NCI-H1092 (cell line): ENCODE measurements around the gene AOPEP.

Experiments
- DNase-seq: peaks from one replicate; lab custom pipeline; 2025; lab: John Stamatoyannopoulos, UW

AOPEP gene

DNA sequence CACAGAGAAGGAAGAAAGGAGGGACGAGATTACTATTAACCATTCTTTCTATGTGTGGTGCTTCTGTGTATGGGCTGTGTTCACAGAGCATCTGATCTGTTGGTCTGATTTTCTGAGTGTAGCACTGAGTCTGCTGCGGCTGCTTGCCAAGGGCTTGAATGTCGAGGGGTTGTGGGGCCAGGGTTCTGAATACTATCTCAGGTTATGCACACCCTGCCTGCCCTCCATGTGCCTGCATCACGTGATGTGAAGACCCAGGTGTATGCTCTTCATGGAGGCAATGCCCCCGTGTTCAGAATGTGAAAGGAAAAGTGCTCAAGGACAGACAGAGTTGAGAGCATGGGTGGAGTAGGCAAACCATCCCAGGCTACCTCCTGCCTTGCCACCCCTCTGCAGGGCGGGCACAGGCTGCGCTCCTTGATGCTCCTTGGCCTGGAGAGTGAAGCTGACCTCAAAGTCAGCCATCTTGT lies 336.1 kb downstream of the AOPEP start:
- DNase-seq, result no peak

DNA sequence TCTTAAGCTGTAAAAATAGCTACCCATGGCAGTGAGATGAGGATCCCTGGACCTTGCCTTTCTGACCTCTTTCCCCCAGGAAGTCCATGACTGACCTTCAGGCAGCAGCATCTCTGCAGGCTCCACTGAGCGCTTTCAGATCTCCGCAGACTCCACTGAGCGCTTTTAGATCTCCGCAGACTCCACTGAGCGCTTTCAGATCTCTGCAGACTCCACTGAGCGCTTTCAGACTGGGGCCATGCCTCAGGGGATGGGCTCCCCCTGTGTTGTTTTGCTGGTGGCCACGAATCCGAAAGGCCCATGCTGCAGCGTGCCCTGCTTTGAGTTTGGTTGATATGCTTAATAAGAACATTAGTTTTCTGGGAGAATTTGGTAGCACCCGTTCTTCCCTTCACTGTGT lies 336.8 kb downstream of the AOPEP start:
- no peak for DNase-seq

DNA sequence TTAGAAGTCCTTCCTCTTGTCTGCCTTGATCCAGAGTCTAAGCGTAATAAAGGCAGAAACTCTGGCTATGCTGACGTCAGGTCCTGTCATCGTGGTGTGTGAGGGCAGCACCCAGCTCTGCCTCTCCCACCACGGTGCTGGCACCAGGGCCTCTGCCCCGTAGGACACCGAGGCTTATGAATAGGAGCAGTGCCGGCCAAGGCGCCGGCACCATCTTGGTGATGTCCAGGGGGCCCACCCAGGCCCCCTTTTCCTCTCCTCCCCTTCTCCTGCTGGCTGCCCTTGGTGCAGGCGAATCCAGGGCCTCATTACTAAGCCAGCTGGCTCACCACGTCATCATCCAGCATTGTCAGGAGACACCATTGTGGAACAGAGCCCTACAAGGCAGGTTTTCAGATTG lies 338.7 kb downstream of the AOPEP start:
- no peak for DNase-seq

DNA sequence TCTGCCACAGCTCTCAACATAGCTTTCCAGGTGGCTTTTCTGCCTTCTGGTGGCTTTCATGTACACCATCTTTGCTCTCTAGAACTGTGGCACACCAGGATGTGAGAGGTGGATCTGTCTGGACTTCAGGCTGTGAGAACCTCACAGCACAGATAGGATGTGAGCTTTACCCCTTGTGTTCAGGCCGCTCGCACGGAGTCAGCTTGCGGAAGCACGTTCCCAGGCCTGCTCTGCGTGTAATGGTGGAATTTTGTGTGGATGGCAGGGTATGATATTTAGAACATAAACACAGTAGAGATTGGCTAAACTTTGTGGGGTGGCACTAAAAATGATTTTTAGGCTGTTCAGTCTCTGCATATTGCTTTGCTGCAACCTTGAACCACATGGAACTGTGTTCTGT lies 340.6 kb downstream of the AOPEP start:
- no peak for DNase-seq

DNA sequence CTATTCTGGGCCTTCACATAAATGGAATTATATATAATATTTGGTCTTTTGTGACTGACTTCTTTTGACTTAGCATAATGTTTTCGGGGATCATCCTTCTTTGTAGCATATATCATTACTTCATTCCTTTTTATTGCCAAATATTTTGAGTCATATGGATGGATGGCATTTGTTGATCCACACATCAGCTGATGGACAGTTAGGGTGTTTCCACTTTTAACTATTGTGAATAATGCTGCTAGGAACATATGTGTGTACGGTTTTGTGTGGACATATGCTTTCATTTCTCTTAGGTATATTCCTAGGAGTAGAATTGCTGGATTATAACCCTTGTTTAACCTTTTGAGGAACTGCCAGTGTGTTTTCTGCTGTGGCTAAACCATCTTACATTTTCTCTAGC lies 341.4 kb downstream of the AOPEP start:
- DNase-seq, result no peak

DNA sequence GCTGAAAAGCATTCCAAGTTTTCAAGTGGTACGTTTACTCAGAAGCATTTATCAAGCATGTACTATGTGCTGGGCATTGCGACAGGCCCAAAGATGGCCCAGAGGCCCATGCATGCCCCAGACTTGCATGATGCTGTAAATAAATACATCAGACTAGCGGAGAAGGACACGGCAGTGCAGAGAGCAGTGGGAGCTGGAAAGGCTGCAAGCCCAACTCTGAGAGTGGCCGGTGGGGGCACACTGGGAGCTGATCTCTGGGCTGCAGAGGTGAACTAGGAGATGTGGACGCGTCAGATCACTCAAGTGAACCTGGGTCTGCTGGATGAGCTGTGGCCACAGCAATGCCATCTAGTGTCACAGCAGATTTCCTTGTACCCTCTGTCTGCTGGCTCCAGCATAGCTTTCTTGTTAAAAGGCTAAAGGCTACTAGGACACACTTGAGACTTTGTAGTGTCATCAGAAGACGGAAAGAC lies 344.1 kb downstream of the AOPEP start:
- DNase-seq, result no peak

DNA sequence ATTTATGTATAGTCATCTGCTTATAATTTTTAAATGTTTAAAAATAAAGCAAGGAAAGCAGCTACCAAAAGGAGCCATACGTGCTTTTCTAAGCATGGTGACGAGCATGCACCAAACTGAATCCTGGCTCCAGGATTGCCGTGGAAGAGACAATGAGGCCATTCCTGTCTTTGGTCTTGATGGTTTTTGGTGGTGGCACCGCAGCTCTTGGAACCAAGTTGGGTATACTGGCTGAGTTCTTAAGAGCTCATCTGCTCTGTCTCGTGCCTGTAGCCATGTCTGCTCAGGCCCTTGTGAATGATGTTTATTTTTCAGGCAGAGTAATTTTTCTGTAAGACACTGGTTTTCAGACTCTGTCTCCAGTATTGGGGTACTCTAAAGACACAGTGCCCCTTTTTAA lies 345.0 kb downstream of the AOPEP start:
- no peak for DNase-seq

DNA sequence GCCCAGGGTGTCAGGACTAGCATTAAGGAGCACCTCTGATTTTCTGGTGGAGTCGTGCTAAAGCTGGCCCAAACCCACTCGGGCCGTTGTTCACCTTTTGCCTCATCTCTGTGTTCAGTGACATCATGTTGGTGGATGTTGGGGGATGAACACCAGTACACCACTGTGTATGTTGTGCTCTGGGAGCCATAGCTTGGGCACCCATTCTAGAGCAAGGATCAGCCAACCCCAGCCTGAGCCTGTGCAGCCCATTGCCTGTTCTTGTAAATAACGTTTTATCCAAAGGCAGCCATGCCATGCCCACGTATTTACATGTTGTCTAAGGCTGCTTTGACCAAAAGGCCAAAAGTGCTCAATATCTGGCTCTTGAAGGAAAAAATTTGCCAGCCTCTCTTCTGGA lies 345.4 kb downstream of the AOPEP start:
- no peak for DNase-seq

DNA sequence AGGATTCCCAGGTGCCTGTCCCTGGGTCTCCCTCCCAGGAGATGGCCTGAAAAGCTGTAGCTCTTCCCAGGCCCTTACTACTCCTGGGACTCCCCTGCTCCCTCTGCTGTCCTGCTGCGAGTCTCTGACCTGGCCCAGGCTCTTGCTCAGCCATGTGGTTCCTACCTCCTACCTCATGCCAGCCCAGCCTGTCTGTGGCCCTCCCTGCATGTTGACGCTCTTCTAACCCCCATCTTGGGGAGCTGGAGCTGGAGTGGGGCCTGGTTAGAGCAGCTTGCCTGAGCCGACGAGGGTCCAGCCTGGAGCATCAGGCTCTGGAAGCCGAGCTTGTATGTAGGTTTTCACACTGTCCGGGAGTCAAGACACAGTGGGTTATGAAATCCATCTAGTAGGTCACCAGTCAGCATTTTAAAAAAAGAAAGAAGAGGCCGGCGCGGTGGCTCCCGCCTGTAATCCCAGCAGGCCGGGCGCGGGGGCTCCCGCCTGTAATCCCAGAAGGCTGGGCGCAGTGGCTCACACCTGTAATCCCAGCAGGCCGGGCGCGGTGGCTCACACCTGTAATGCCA lies 346.6 kb downstream of the AOPEP start:
- no peak for DNase-seq

DNA sequence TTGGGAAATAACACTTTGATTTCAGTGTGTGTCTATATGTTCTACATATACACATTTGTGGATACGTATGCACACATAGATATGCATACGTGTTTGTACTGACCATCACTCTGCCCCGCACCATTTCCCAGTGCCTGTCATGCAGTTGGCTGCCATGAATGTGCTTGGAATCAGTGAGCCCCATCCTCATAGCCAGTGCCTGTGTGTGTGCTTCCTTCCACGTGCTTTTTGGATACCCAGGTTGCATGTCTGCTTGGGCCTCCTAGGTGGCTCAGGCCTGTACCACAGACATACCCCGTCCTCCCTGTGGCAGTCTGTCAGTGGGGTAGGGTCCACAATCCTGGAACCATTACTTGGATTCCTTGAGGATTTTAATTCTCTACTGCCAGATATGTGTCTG lies 347.4 kb downstream of the AOPEP start:
- DNase-seq, result no peak

DNA sequence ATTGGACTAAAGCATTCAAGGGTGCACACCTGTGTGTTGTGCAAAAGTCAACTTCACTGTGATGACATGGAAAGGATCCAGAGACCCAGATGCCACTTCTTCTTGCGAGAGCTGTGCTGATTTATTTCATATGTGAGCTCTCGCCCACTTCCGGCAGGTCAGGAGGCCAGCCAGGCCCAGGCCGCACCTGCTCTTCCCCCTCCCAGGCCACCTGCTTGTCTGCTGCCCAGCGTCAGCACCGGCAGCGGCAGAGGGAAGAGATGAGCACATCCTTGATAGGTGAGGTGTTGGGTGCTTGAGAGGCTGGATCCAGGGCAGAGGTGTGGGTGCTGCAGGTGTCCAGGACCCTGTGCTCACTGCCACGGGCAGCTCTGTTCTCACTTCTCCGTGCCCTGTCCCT lies 348.1 kb downstream of the AOPEP start:
- no peak for DNase-seq

DNA sequence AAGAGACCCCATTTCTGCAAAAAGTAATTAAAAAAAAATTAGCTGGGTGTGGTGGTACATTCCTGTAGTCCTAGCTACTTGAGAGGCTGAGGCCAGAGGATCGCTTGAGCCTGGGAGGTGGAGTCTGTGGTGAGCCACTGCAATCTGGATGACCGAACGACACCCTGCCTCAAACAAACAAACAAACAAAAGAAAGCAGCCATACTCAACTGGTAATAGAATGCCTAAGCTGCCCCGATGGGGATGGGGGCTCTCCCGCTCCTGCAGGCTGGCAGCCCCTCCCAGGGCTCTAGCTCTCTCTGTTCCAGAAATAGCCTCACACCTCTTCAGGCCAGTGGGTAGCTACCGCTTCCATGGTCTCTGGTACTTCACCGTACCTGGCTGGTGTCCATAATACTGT lies 349.2 kb downstream of the AOPEP start:
- no peak for DNase-seq

DNA sequence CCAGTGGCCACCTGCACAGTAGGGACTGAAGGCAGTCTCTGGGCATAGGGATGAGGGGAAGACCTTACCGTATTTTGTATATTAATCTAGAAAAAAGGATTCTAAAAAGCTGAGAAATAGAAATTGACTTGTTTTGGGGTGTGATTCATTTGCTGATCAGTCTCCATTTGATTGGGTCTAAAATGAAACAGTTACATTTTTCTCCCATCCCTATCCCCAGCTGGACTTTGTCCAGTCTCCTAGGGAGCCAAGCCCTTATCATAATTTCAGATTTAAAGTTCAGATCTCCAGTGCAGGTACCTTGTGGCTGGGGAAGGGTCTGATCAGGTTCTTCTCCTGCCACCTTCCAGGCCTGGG lies 350.2 kb downstream of the AOPEP start:
- DNase-seq, result no peak

DNA sequence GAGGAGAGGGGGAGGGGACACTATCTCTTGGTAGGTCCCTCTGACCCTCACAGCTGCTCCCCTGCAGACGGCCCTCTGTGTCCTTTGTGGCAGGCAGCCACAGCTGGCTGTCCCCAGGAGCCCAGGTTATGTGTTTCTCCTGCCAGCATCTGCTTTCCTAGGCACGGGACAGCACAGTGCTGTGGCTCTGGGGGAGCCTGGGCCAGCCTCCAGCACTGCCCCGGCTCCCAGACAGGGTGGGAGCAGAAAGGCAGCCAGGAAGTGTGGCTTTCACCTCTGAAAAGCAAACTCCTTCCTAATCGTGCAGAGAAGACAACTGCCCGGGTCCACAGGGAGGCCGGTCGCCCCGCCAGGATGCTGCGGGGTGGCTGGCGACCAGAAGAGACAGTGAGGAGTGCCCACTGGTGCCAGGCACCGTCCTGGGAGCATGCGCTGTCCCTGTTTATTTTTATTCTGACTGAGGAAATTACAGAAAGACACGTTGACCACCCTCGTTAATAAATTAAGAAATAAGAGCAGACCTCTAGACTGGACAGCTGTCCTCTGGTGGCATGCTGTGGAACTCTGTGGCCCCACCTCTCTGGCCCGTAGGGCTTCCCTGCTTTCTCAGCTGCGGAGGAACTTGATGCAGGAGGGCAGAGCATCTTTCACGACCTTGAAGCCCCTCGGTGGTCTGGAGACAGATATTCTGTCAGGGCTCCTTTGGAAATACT lies 350.7 kb downstream of the AOPEP start:
- no peak for DNase-seq

DNA sequence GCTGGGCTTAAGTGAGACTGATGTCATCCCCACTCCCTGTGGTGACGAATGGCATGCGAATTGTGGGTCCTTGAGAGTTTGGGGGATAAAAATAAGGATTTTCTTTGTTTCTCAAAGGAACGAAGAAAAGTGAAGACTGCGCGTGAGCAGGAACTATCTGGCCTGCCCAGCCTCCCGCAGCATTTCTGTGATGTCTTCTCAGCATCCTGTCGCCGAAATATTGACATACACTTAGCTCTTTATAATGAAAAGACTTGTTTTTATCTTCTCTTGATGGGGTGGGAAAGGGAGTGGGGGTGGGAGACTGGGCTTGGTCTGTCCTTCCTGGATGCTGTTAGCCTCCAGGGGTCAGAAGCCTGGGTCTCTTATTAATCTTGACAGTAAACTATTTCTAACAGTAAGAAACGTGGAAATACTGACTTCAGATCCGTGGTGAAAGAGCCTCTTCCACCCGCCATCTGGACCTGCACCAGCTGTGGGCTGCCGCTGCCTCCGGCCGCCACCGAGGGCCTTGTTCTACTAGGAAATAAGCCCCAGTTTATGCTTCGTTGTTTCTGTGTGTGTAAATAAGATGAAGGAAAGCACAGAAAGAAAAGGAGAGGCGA lies 351.4 kb downstream of the AOPEP start:
- no peak for DNase-seq

DNA sequence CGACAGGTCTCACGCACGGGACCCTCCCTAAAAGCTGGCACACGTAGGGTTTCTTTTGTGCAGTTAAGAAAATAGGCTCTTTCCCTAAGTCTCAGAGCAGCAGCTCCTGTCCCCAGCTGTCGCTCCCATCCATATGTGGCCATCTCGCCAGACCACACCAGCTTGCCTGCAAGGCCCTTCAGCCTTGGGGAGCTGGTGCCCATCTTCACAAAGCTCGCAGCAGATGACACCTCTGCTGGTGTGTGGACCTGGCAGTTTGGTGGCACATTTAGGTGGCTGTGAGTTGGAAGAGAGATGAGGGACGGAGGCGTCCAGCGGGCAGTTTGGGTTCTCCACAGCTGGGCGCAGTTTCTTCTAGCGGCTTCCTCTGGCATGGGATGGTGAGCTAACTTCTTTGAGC lies 352.0 kb downstream of the AOPEP start:
- DNase-seq, result no peak

DNA sequence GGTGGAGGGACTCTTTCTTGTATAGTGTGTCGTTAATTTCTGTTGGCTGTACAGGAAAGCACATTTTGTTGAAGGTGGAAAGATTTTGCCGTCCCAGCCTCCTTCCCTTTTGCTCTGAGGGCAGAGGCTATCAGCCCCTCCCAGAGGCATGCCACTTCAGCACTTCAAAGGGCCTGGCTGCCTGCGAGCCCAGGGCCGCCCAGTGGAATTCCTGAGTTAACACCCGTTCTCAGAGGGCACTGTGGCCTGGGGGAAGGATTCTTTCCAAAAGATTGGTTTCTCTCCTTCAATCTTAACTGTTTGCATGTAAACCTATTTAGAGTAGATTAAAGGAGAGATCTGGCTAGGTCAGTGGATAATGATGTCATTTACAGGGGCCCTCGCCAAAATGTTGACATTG lies 352.4 kb downstream of the AOPEP start:
- DNase-seq, result no peak

DNA sequence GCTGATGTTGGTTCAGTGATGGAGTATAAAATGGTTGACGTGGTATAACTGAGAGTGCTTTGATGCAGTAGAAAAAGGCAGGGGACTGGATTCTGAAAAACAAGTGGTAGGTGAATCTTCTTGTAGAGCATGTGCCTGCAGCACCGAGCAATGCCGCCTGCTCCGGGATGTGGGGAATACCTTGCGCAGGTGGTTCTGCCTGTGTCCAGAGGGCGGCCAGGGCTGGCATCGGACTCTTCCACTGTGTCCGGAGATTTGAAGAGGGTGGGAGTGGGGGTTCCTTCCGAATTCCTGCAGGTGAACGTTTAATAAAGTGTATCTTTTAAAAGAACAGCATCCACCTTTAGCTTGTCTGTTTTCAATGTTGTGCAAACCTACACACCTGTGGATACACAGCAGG lies 353.0 kb downstream of the AOPEP start:
- no peak for DNase-seq

DNA sequence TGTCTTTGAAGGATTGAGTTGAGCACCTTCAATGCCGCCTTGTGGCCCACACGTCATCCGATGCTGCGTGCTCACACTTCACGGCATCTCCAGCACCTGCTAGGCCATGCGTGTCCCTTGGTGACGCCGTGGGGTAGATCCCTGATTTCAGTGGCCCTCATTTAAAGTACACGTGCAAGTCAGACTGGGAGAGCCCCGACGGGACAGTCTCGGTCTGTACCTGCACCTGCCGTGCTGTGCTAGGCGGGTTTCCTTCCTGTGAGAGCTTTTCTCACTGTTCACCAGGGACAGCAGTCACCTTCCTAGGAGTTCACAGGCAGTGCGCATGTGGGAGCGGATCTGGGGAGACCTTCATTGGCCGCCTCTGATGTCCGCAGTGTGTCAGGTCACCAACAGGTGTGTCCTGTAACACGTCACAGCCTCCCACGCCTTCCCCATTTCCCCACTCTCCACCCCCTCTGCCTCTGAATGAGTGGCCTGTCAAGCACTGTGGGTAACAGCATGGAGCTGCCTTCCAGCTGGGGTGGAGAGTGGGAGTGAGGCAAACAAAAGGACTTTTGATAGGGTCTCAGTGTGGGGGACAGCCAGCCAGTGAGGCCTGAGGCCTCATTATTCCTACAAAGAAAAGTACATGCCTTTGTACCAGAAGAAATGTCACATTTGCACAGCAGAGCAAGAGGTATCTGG lies 354.6 kb downstream of the AOPEP start:
- no peak for DNase-seq

DNA sequence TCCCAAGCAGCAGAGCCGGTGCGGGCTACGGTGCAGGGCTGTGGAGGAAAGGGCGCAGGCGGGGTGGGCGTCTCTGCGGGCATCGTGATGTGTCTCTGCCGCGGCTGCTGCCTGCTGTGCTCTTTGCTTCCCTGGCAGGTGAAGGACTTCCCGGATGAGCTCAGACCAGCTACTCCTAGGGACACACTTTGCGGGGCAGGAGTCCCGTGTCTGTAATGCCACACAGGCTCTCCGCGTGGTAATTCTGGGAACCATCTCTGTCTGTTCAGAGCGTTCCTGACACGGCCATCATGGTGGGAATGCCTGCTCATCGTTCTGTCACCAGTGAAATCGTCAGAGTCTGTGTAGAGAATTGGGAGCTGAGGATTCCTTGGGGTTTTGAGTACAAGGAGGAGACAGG lies 355.5 kb downstream of the AOPEP start:
- no peak for DNase-seq

DNA sequence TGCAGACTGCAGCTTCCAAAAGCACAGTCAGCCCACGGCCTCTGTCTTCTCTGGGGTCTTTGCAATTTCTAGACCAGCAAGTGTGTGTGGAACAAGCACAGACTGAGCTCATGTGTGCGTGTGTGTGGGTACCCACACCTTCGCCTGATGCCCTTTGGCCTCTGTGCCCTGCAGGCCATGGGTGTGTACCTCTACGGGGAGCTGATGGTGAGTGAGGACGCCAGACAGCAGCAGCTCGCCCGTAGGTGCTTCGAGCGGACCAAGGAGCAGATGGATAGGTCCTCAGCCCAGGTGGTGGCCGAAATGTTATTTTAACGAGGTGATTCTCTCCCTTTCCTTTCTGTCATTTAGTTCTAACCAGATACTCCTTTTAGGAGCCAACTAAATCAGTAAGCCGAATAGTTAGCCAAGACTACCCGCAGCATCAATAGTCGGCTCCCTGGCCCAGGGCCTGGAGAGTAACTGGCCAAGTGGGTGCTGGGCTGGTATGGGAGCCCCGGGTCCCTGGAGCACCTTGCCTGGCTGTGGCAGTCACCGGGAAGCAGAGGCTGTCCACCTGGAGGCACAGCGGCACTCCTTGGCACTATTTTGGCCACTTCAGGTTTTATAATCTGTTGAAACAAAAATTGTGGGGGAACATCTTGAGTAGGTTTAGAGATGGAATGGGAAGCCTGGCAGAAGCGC lies 356.0 kb downstream of the AOPEP start:
- no peak for DNase-seq

DNA sequence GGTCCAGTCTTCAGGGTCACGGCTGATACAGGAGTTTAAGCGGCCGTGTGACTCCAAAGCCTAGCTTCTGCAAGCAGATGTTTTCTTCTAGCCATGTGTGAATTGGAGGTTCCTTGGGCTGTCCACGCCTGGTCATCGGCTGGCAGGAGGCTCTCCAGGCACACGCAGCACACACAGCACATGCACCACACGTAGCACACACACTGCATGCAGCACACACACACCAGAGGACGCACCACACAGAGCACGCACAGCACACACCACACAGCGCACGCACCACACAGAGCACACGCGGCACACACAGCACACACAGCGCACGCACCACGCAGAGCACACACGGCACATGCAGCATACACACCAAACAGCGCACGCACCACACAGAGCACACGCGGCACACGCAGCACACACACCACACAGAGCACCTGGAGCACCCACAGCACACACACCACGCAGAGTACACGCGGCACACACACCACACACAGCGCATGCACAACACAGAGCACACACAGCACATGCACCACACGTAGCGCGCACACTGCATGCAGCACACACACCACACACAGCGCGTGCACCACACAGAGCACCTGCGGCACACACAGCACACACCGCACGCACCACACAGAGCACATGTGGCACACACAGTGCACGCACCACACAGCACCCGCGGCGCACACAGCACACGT lies 356.7 kb downstream of the AOPEP start:
- no peak for DNase-seq
